GM12878 (cell line): ENCODE data around the gene ODC1. TPM values are rescaled to one million over a fixed set of nuclear protein-coding genes. Genes with fewer than 3 reads are reported as not detected.

ENCODE experiments used
- ATAC-seq: fragments of 200-7000 bp; cut with Tn5 transposase; 3 replicates; pipeline ENCODE4 v1.9.1; 2020; ENCODE audit warnings: mild to moderate bottlenecking, moderate library complexity
- BruUV-seq: library from RNA; stranded (reverse); fragments of 400-500 nt; replicated peaks from 2 replicates; lab custom pipeline; 2021; lab: Mats Ljungman, UMichigan
- CTCF ChIA-PET: fragments of 300-600 bp; sonication (Branson Sonifier 250); formaldehyde crosslinking; extraction: SDS; loops from one replicate; lab custom pipeline; 2021; ENCODE audit warnings: inconsistent platforms; lab: Yijun Ruan, JAX
- POLR2A ChIA-PET: fragments of 350-600 bp; formaldehyde crosslinking; extraction: SDS; loops from one replicate; lab custom pipeline; 2021; ENCODE audit warnings: inconsistent platforms; lab: Charles Lee
- RAD21 ChIA-PET: fragments of 300-600 bp; sonication (Branson Sonifier 250); formaldehyde crosslinking; loops from one replicate; lab custom pipeline; 2023; ENCODE audit warnings: antibody characterized with exemption; ENCODE audit not compliant: unreplicated experiment; lab: Charles Lee
- SMC1A ChIA-PET: fragments of 300-600 bp; sonication (Branson Sonifier 250); formaldehyde crosslinking; loops from one replicate; lab custom pipeline; 2023; ENCODE audit not compliant: unreplicated experiment, uncharacterized antibody; lab: Charles Lee
- DNase-seq: peaks from one replicate; pipeline ENCODE4 v3.0.0-alpha.2; 2011; ENCODE audit warnings: low read depth, low spot score
- FAIRE-seq: peaks from 3 replicates; lab custom pipeline; 2011; peaks lifted over from hg19 to GRCh38; lab: Jason Lieb, UNC
- H2AFZ ChIP-seq: 2 replicates; pipeline ENCODE4 v1.6.0; 2011; ENCODE audit warnings: low read depth, low read length, control low read depth; ENCODE audit not compliant: control insufficient read depth
- H3K27ac ChIP-seq: 2 replicates; pipeline ENCODE4 v1.5.1; 2011; ENCODE audit warnings: control low read depth; ENCODE audit not compliant: control insufficient read depth, insufficient read depth
- H3K27me3 ChIP-seq, 2 experiments: replicated peaks in 1 of 2; 2 replicates each; pipeline versions ENCODE4 v1.6.0 to v1.6.1; 2011; ENCODE audit warnings: low read length in 1 of 2; ENCODE audit not compliant: control insufficient read depth in 2 of 2, insufficient read depth in 2 of 2
- H3K36me3 ChIP-seq, 2 experiments: 2 replicates each; pipeline ENCODE4 v1.5.1; 2011; ENCODE audit warnings: low read length in 1 of 2; ENCODE audit not compliant: control insufficient read depth in 2 of 2, insufficient read depth in 2 of 2
- H3K4me1 ChIP-seq: 2 replicates; pipeline ENCODE4 v1.6.1; 2011; ENCODE audit warnings: mild to moderate bottlenecking, low read length, moderate library complexity, mixed read lengths; ENCODE audit not compliant: control insufficient read depth, insufficient read depth
- H3K4me2 ChIP-seq: 2 replicates; pipeline ENCODE4 v1.6.0; 2011; ENCODE audit warnings: control low read depth; ENCODE audit not compliant: control insufficient read depth, insufficient read depth
- H3K4me3 ChIP-seq: fragments of 200-600 bp; sonication (generic); 2 replicates; pipeline ENCODE4 v1.5.1; 2016
- H3K79me2 ChIP-seq: 2 replicates; pipeline ENCODE4 v1.6.0; 2011; ENCODE audit warnings: low read length; ENCODE audit not compliant: control insufficient read depth, insufficient read depth
- H3K9ac ChIP-seq: 2 replicates; pipeline ENCODE4 v1.8.0; 2011; ENCODE audit warnings: low read length, control low read depth, mixed read lengths; ENCODE audit not compliant: control insufficient read depth, insufficient read depth
- H3K9me3 ChIP-seq: replicated peaks from 3 replicates; pipeline ENCODE4 v1.5.1; 2011; ENCODE audit warnings: mild to moderate bottlenecking, low read length; ENCODE audit not compliant: control insufficient read depth, insufficient read depth
- H4K20me1 ChIP-seq: 2 replicates; pipeline ENCODE4 v1.6.0; 2011; ENCODE audit not compliant: control insufficient read depth, insufficient read depth
- CBX3 ChIP-seq: fragments of 200-600 bp; sonication (generic); IDR thresholded peaks from 2 replicates; pipeline ENCODE4 v1.6.1; 2016; ENCODE audit warnings: low read depth, borderline replicate concordance
- HDAC2 ChIP-seq: fragments of 200-600 bp; sonication (generic); IDR thresholded peaks from 2 replicates; pipeline ENCODE4 v1.6.1; 2017
- HDAC6 ChIP-seq: fragments of 200-600 bp; sonication (generic); IDR thresholded peaks from one replicate; pipeline ENCODE4 v1.8.0; 2017; ENCODE audit warnings: antibody characterized with exemption; ENCODE audit not compliant: unreplicated experiment
- KLF5 ChIP-seq: fragments of 450-650 bp; IDR thresholded peaks from 2 replicates; pipeline ENCODE4 v1.6.1; 2014; ENCODE audit warnings: mild to moderate bottlenecking; ENCODE audit not compliant: partially characterized antibody
- POLR2AphosphoS5 ChIP-seq: IDR thresholded peaks from 2 replicates; pipeline ENCODE4 v1.6.1; 2011; ENCODE audit warnings: mild to moderate bottlenecking, low read length, inconsistent platforms
- SMC3 ChIP-seq: IDR thresholded peaks from 2 replicates; pipeline ENCODE4 v1.6.1; 2011; ENCODE audit warnings: low read length, improper control_type of control experiment, borderline replicate concordance
- SPI1 ChIP-seq: IDR thresholded peaks from 2 replicates; pipeline ENCODE4 v1.6.1; 2011; ENCODE audit warnings: low read depth, mild to moderate bottlenecking, low read length, moderate library complexity, borderline replicate concordance; ENCODE audit not compliant: insufficient read depth
- SREBF2 ChIP-seq: IDR thresholded peaks from 2 replicates; pipeline ENCODE4 v1.6.1; 2012; ENCODE audit warnings: mild to moderate bottlenecking, low read length
- SUPT20H ChIP-seq: IDR thresholded peaks from 2 replicates; pipeline ENCODE4 v1.6.1; 2011; ENCODE audit warnings: low read depth, mild to moderate bottlenecking, low read length, moderate library complexity, borderline replicate concordance; ENCODE audit not compliant: control insufficient read depth
- YY1 ChIP-seq: IDR thresholded peaks from 2 replicates; pipeline ENCODE4 v1.6.1; 2011; ENCODE audit warnings: low read depth, mild to moderate bottlenecking, low read length
- WGBS: methylation state at CpG from one replicate; pipeline ENCODE4 v1.1.6; 2016; ENCODE audit warnings: low lambda C conversion rate; ENCODE audit not compliant: insufficient replicate concordance, insufficient coverage; ENCODE audit errors: missing lambda C conversion rate; 5-methylcytosine and 5-hydroxymethylcytosine counted together
- in situ Hi-C: fragments of 300-500 bp; cut with MboI; formaldehyde crosslinking; loops from 9 replicates; pipeline ENCODE4 v1.14.3; 2018; ENCODE audit warnings: mixed read lengths
- intact Hi-C: fragments of 100-400 bp; cut with micrococcal nuclease; formaldehyde crosslinking; loops from one replicate; pipeline ENCODE4 v1.14.2; 2022; ENCODE audit not compliant: unreplicated experiment
- polyA plus RNA-seq, 11 experiments: library from polyadenylated mRNA; depleted of rRNA in 4 of 11; unstranded in 6 of 11; stranded (reverse) in 5 of 11; fragments of >200 nt; fragmentation: Nextera tagmentation in 4 of 11; fragmentation: Illumina TruSeq in 1 of 11; extraction: Ambion mirVana in 4 of 11; extraction: Trizol in 1 of 11; gene quantifications; 1 replicate in 1 of 11; 2 replicates in 10 of 11; pipeline versions ENCODE4 v1.2.1 to v1.2.3, GENCODE V29; 2011 to 2016; ENCODE audit warnings: inconsistent platforms in 2 of 11, missing spikeins in 2 of 11, low read depth in 1 of 11
- total RNA-seq, 4 experiments: library from RNA; depleted of rRNA in 3 of 4; stranded (reverse); fragments of >200 nt in 3 of 4; fragmentation: Illumina TruSeq in 1 of 4; extraction: Trizol in 1 of 4; gene quantifications; 2 replicates each; pipeline versions ENCODE4 v1.2.1 to v1.2.3, GENCODE V29; 2013 to 2021
- TF ChIP-seq, protein P1 (sequence below): fragments of 450-650 bp; IDR thresholded peaks from 2 replicates; pipeline ENCODE4 v1.6.1; 2017; ENCODE audit warnings: mild to moderate bottlenecking, low read depth, inconsistent platforms; ENCODE audit not compliant: poor library complexity, severe bottlenecking
- TF ChIP-seq, protein P2 (sequence below): fragments of 450-650 bp; IDR thresholded peaks from 2 replicates; pipeline ENCODE4 v1.6.1; 2017; ENCODE audit warnings: low read depth, mild to moderate bottlenecking, moderate library complexity
- TF ChIP-seq, protein P3 (sequence below): fragments of 150-350 bp; IDR thresholded peaks from 2 replicates; pipeline ENCODE4 v1.6.1; 2014; ENCODE audit warnings: mild to moderate bottlenecking, low read depth, low read length

Gene ODC1
- total and polyA plus RNA-seq, 10 of the 15 experiments (the other 5 are each of a cell fraction or from before 2014, with no cell fraction given) = 68.5 to 441 (median 340) TPM

DNA sequence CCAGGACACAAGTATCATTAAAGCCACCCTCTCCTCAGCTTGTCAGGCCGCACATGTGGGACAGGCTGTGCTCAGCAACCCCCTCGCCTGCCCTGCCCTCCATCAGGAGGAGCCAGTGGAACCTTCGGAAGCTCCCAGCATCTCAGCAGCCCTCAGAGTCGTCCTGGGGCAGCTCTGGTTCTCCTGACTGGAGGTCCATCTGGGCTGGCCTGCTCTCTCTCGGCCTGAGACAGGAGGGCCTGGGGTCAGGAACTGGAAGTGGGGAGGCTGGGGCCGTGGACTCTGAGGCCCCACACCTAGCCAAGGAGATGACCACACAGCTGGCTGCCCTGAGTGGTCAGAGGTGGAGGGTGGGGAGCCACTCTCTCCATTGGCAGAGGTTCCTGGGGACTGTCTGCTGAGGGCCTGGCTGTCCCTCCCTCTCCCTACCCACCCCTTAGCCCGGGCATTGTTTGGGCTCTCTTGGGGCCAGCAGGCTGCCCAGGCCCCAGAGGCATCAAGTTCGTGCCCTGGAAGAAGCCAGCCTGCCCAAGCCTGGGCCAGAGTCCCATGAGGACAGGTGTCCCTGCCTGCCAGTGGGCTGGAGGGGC, 23.1 kb downstream of the ODC1 start:
- DNase-seq (no peak), ATAC-seq (no peak), FAIRE-seq (no peak)
- ChIA-PET SMC1A (interaction anchor here (0.9 kb wide), 1 partner anchor 10 kb away, joined by 3 read pairs; no protein-coding TSS in a partner anchor), CTCF (interaction anchor here (1.2 to 2.2 kb wide), 3 partner anchors 10 to 300 kb away, joined by 3 to 10 read pairs (median 7); no protein-coding TSS in a partner anchor), POLR2A (no interaction called here), RAD21 (interaction anchor here (1.1 kb wide), 1 partner anchor 16 kb away, joined by 5 read pairs; no protein-coding TSS in a partner anchor)
- H3K27me3 ChIP-seq = no peaks in the 10 kb centered on the region
- no peak overlapping the region for H3K9ac ChIP-seq
- TF ChIP-seq, protein P1, sequence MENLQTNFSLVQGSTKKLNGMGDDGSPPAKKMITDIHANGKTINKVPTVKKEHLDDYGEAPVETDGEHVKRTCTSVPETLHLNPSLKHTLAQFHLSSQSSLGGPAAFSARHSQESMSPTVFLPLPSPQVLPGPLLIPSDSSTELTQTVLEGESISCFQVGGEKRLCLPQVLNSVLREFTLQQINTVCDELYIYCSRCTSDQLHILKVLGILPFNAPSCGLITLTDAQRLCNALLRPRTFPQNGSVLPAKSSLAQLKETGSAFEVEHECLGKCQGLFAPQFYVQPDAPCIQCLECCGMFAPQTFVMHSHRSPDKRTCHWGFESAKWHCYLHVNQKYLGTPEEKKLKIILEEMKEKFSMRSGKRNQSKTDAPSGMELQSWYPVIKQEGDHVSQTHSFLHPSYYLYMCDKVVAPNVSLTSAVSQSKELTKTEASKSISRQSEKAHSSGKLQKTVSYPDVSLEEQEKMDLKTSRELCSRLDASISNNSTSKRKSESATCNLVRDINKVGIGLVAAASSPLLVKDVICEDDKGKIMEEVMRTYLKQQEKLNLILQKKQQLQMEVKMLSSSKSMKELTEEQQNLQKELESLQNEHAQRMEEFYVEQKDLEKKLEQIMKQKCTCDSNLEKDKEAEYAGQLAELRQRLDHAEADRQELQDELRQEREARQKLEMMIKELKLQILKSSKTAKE = no peak
- TF ChIP-seq YY1 (no peak), HDAC6 (no peak), HDAC2 (no peak), SMC3 (no peak), SREBF2 (no peak), SUPT20H (no peak), KLF5 (no peak), POLR2AphosphoS5 (no peak), CBX3 (no peak), SPI1 (no peak)
- TF ChIP-seq, protein P2, sequence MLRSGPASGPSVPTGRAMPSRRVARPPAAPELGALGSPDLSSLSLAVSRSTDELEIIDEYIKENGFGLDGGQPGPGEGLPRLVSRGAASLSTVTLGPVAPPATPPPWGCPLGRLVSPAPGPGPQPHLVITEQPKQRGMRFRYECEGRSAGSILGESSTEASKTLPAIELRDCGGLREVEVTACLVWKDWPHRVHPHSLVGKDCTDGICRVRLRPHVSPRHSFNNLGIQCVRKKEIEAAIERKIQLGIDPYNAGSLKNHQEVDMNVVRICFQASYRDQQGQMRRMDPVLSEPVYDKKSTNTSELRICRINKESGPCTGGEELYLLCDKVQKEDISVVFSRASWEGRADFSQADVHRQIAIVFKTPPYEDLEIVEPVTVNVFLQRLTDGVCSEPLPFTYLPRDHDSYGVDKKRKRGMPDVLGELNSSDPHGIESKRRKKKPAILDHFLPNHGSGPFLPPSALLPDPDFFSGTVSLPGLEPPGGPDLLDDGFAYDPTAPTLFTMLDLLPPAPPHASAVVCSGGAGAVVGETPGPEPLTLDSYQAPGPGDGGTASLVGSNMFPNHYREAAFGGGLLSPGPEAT = no peak
- TF ChIP-seq, protein P3, sequence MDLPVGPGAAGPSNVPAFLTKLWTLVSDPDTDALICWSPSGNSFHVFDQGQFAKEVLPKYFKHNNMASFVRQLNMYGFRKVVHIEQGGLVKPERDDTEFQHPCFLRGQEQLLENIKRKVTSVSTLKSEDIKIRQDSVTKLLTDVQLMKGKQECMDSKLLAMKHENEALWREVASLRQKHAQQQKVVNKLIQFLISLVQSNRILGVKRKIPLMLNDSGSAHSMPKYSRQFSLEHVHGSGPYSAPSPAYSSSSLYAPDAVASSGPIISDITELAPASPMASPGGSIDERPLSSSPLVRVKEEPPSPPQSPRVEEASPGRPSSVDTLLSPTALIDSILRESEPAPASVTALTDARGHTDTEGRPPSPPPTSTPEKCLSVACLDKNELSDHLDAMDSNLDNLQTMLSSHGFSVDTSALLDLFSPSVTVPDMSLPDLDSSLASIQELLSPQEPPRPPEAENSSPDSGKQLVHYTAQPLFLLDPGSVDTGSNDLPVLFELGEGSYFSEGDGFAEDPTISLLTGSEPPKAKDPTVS = no peak
- in situ Hi-C loops (no loop called here), intact Hi-C loops (no loop called here)
- no peak overlapping the region for H3K4me3 ChIP-seq
- H2AFZ ChIP-seq = no peak overlapping the region
- H3K27ac ChIP-seq = no peak overlapping the region
- H3K79me2 ChIP-seq = no peaks in the 10 kb centered on the region
- no TSS peak for BruUV-seq
- H3K36me3 ChIP-seq = no peaks in the 10 kb centered on the region; a peak in 1 of 4 replicates
- no peaks in the 10 kb centered on the region for H4K20me1 ChIP-seq
- WGBS = 11% methylated on average over 8 of the region's 8 CpGs
- H3K4me2 ChIP-seq = no peak overlapping the region
- no peaks in the 10 kb centered on the region for H3K9me3 ChIP-seq
- H3K4me1 ChIP-seq = no peaks in the 10 kb centered on the region
